DND-41 (cell line): ENCODE measurements around the gene NOL9.

Experiments used
- ATAC-seq: fragments of 200-7000 bp; cut with Tn5 transposase; 3 replicates; pipeline ENCODE4 v1.9.1; 2021; ENCODE audit warnings: low read depth; ENCODE audit not compliant: insufficient read depth
- DNase-seq: peaks from one replicate; pipeline ENCODE4 v3.0.0-alpha.2; 2020
- H2AFZ ChIP-seq: 2 replicates; pipeline ENCODE4 v1.6.0; 2012; ENCODE audit warnings: low read depth, low read length
- H3K27ac ChIP-seq: 2 replicates; pipeline ENCODE4 v1.5.1; 2012; ENCODE audit warnings: low read length, inconsistent platforms
- H3K27me3 ChIP-seq: fragments of 200-600 bp; sonication (generic); 2 replicates; pipeline ENCODE4 v1.6.0; 2012; ENCODE audit warnings: low read length, mild to moderate bottlenecking, inconsistent platforms; ENCODE audit not compliant: insufficient read depth, poor library complexity
- H3K36me3 ChIP-seq: 2 replicates; pipeline ENCODE4 v1.5.1; 2012; ENCODE audit warnings: low read length, inconsistent platforms; ENCODE audit not compliant: insufficient read depth
- H3K4me1 ChIP-seq: 2 replicates; pipeline ENCODE4 v1.5.1; 2012; ENCODE audit warnings: mild to moderate bottlenecking, low read length; ENCODE audit not compliant: insufficient read depth
- H3K4me2 ChIP-seq: 2 replicates; pipeline ENCODE4 v1.6.0; 2012; ENCODE audit warnings: mild to moderate bottlenecking, moderate library complexity, low read length, inconsistent platforms; ENCODE audit not compliant: insufficient read depth
- H3K4me3 ChIP-seq, 2 experiments: fragments of 200-600 bp in 1 of 2; shearing (Covaris generic) in 1 of 2; 2 replicates each; pipeline ENCODE4 v1.5.1; 2012 to 2016; ENCODE audit warnings: inconsistent platforms in 2 of 2, low read length in 2 of 2, mild to moderate bottlenecking in 2 of 2, low read depth in 1 of 2, moderate library complexity in 1 of 2
- H3K79me2 ChIP-seq: 2 replicates; pipeline ENCODE4 v1.6.0; 2012; ENCODE audit warnings: low read length, inconsistent platforms; ENCODE audit not compliant: insufficient read depth
- H3K9ac ChIP-seq: 2 replicates; pipeline ENCODE4 v1.6.0; 2012; ENCODE audit warnings: low read depth, mild to moderate bottlenecking, inconsistent platforms, low read length, moderate library complexity
- H3K9me3 ChIP-seq: 2 replicates; pipeline ENCODE4 v1.5.1; 2012; ENCODE audit warnings: low read length, moderate library complexity, mild to moderate bottlenecking, inconsistent platforms; ENCODE audit not compliant: insufficient read depth, severe bottlenecking
- H4K20me1 ChIP-seq: 2 replicates; pipeline ENCODE4 v1.6.0; 2012; ENCODE audit warnings: low read length; ENCODE audit not compliant: insufficient read depth
- EZH2 ChIP-seq: IDR thresholded peaks from 3 replicates; pipeline ENCODE4 v1.6.1; 2012; ENCODE audit warnings: borderline replicate concordance, low read depth, mild to moderate bottlenecking, moderate library complexity, low read length, inconsistent platforms; ENCODE audit not compliant: severe bottlenecking
- TF ChIP-seq, protein P1 (sequence below): IDR thresholded peaks from 2 replicates; pipeline ENCODE4 v1.5.1; 2012; ENCODE audit warnings: borderline replicate concordance, low read length, moderate library complexity, mild to moderate bottlenecking; ENCODE audit not compliant: poor library complexity, severe bottlenecking; ENCODE audit errors: extremely low read depth

Gene NOL9

DNA sequence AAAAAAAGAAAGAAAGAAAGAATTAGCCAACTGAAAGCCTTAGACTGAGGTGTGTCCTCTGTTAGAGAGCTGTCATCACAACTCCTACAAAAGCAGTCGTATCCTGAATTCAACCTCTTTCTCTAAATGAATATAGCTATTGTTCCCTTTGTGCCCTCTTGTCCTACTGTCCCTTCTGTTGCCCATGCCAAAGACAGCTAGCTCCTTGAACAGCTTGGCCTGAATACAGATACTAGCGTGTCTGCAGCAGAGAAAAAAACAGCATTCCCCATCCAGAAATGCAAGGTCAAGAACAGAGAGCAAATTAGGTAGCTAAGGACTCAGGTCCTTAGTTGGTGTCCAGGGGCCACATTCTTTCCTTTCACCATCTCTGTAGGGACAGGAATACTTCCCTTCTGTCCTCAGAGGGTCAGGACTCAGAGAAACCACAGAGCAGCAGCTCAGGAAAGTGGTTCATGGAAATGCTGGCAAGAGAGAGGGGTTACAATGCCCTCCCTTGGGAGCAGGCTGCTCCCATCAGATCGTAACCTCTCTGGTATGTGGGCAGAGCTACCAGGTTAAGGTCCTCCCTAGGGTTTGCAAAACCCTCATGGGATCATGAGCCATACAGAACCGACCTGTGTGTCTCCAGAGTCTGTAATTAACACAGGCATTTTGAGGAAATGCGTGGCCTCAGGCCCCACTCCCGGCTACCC is 23.7 kb upstream of the NOL9 start:
- H3K27ac ChIP-seq: no peak overlapping the region
- no peak for DNase-seq
- no peak overlapping the region for H3K9ac ChIP-seq
- H2AFZ ChIP-seq: no peak overlapping the region
- no peaks in the 10 kb centered on the region for H3K27me3 ChIP-seq
- H3K4me3 ChIP-seq: no peak overlapping the region
- ATAC-seq: no peak
- H3K9me3 ChIP-seq: no peaks in the 10 kb centered on the region
- peaks cover 26% of the 10 kb centered on the region for H3K79me2 ChIP-seq
- peaks cover 12% of the 10 kb centered on the region for H4K20me1 ChIP-seq
- TF ChIP-seq, protein P1, sequence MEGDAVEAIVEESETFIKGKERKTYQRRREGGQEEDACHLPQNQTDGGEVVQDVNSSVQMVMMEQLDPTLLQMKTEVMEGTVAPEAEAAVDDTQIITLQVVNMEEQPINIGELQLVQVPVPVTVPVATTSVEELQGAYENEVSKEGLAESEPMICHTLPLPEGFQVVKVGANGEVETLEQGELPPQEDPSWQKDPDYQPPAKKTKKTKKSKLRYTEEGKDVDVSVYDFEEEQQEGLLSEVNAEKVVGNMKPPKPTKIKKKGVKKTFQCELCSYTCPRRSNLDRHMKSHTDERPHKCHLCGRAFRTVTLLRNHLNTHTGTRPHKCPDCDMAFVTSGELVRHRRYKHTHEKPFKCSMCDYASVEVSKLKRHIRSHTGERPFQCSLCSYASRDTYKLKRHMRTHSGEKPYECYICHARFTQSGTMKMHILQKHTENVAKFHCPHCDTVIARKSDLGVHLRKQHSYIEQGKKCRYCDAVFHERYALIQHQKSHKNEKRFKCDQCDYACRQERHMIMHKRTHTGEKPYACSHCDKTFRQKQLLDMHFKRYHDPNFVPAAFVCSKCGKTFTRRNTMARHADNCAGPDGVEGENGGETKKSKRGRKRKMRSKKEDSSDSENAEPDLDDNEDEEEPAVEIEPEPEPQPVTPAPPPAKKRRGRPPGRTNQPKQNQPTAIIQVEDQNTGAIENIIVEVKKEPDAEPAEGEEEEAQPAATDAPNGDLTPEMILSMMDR: no peak
- no peak for TF ChIP-seq EZH2
- no peak overlapping the region for H3K4me2 ChIP-seq
- peaks cover 10% of the 10 kb centered on the region; the same call in 1 of the 2 replicates for H3K36me3 ChIP-seq
- H3K4me1 ChIP-seq: peaks cover 31% of the 10 kb centered on the region

DNA sequence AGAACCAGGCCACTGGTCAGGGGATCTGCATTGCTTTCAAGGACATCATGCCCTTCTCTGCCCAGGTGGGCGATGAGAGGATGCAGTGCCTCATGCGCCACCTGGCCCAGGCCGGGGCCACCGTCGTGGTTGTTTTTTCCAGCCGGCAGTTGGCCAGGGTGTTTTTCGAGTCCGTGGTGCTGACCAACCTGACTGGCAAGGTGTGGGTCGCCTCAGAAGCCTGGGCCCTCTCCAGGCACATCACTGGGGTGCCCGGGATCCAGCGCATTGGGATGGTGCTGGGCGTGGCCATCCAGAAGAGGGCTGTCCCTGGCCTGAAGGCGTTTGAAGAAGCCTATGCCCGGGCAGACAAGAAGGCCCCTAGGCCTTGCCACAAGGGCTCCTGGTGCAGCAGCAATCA is 20.5 kb upstream of the NOL9 start:
- Histone ChIP-seq H3K36me3 (no peaks in the 10 kb centered on the region), H3K4me3 (no peak overlapping the region), H3K9me3 (no peaks in the 10 kb centered on the region), H3K4me1 (peaks cover 9% of the 10 kb centered on the region), H3K27ac (no peak overlapping the region), H4K20me1 (no peaks in the 10 kb centered on the region), H3K27me3 (peaks cover 6% of the 10 kb centered on the region), H3K79me2 (no peaks in the 10 kb centered on the region), H3K9ac (no peak overlapping the region), H2AFZ (no peak overlapping the region), H3K4me2 (no peak overlapping the region)
- ATAC-seq: no peak
- no peak for DNase-seq
- no peak for TF ChIP-seq EZH2
- TF ChIP-seq, protein P1: no peak

DNA sequence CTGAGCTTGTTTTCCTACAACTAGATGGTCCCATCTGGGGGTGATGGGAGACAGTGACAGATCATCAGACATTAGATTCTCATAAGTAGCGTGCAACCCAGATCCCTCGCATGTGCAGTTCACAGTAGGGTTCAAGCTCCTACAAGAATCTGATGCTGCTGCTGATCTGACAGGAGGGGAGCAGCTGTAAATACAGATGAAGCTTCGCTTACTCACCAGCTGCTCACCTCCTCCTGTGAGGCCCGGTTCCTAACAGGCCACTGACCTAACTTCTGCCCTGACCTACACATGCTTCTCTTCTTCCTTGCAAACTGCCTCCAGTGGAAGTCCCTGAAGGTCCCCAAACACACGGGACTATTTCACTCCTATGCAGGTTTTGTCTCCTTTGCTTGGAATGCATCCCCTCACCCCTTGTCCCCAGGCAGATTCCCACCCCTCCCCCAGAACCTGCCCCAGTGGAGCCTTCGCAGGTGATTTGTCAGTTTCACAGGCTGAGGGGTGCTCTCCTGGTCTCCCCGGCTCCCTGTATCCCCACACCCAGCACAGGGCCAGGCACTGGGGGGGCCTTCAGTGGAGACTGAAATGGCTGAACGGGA is 19.8 kb upstream of the NOL9 start:
- H3K9me3 ChIP-seq: no peaks in the 10 kb centered on the region
- DNase-seq (no peak), ATAC-seq (no peak)
- H3K27me3 ChIP-seq: peaks cover 6% of the 10 kb centered on the region
- no peak overlapping the region for H3K9ac ChIP-seq
- no peaks in the 10 kb centered on the region for H3K36me3 ChIP-seq
- no peak overlapping the region for H2AFZ ChIP-seq
- no peaks in the 10 kb centered on the region for H4K20me1 ChIP-seq
- H3K4me1 ChIP-seq: peaks cover 3% of the 10 kb centered on the region
- H3K79me2 ChIP-seq: no peaks in the 10 kb centered on the region
- TF ChIP-seq, protein P1: no peak
- TF ChIP-seq EZH2: no peak
- no peak overlapping the region for H3K4me2 ChIP-seq
- H3K4me3 ChIP-seq: no peak overlapping the region
- H3K27ac ChIP-seq: no peak overlapping the region
